Activated CD4-positive, alpha-beta T cell treated with anti-CD3 and anti-CD28 coated beads for 48 hours (primary cell): ENCODE data around the gene MRPL14.

Experiments used
- DNase-seq: peaks from one replicate; pipeline ENCODE4 v3.0.0-alpha.2; 2020

The MRPL14 gene

GRCh38 chr6:44127186-44128019 lies at the start of gene MRPL14, which contains the start of gene TMEM63B:
MRPL14 (minus strand) TSS chr6:44127452; CDS start chr6:44116611, 10,841 bp downstream.
TMEM63B (plus strand) TSS chr6:44127554; CDS start chr6:44134585, 7,031 bp downstream.
- peak; percentile 92 for DNase-seq

GRCh38 chr6:44176130-44176761 lies 49.0 kb upstream of the MRPL14 start:
- no peak for DNase-seq

DNA sequence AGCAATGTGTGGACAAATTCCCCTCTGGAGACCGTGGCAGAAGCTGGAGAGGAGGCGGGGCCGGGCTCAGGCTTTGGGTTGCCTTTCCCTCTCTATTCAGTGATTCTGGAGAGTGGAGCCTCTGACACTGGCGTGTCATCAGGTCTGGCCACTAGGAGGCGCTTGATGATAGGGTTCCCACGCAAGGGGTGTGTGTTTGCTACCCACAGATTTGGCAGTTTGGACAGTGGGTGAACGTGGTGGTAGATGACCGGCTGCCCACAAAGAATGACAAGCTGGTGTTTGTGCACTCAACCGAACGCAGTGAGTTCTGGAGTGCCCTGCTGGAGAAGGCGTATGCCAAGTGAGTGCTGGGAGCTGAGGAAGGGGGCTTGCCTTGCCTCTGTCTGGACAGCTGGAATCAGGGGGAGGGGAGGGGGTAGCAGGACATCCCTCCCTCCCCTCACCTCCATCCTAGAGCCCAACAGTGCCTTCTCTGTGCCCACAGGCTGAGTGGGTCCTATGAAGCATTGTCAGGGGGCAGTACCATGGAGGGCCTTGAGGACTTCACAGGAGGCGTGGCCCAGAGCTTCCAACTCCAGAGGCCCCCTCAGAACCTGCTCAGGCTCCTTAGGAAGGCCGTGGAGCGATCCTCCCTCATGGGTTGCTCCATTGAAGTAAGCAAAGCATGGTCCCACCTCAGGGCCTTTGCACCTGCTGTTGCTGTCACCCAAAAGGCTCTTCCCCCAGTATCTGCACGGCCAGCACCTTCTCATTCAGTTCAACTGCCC lies 45.7 kb upstream of the MRPL14 start:
- peak; percentile 88 for DNase-seq

DNA sequence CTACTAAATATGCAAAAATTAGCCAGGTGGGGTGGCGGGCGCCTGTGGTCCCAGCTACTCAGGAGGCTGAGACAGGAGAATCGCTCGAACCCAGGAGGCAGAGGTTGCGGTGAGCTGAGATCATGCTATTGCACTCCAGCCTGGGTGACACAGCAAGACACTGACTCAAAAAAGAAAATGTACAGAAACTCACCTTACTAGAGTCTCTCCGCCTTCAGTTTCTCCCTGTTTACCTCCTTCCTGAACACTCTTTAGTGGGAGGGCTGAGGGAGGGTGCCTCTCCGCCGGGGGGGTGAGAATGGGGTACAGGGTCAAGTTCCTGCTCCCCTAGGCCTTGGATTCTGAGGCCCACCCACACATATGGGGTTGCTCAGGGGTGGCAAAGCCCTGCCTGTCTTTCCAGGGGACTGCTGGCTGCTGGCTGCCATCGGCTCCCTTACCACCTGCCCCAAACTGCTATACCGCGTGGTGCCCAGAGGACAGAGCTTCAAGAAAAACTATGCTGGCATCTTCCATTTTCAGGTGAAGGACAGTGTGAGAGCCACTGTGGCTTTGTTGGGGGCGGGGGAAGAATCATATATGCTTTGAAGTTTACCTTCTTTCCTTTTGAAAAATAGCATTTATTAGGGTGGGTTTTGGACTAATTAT lies 44.8 kb upstream of the MRPL14 start:
- no peak for DNase-seq

- DNase-seq, result no peak
Observed at GRCh38 chr6:44169886-44170570, 42.8 kb upstream of the MRPL14 start.

- no peak for DNase-seq
Observed at GRCh38 chr6:44169154-44169553, 41.9 kb upstream of the MRPL14 start.

GRCh38 chr6:44167567-44167966 lies 40.3 kb upstream of the MRPL14 start:
- no peak for DNase-seq

DNA sequence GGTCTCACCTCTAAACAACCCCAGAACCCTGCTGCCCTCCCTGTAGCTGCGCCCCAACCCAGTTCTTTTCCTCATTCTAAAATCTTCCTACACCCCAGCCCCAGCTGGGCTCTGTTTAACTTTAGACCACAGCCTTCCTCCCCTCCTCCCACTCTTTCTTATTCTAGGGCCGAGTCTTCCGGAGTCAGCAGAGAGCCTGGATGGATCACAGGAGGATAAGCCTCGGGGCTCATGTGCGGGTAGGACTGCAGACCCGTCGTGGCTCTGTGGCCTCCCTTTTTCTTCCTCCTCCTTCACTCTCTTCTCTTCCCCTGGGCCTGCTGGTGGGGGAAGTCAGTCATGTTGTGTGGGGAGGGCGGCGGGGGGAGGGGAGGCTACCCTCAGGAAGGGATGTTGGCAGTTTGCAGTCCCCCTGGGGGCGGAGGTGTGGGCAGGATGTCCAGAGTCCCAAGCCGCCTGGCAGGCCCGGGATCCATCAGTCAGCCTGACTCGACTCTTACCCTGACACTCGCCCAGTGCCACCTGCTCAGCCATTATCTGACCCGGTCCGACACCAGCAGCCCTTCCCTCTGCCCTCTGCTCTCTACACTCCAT lies 39.4 kb upstream of the MRPL14 start:
- no peak for DNase-seq

- no peak for DNase-seq
Observed at GRCh38 chr6:44166116-44166515, 38.9 kb upstream of the MRPL14 start.

DNA sequence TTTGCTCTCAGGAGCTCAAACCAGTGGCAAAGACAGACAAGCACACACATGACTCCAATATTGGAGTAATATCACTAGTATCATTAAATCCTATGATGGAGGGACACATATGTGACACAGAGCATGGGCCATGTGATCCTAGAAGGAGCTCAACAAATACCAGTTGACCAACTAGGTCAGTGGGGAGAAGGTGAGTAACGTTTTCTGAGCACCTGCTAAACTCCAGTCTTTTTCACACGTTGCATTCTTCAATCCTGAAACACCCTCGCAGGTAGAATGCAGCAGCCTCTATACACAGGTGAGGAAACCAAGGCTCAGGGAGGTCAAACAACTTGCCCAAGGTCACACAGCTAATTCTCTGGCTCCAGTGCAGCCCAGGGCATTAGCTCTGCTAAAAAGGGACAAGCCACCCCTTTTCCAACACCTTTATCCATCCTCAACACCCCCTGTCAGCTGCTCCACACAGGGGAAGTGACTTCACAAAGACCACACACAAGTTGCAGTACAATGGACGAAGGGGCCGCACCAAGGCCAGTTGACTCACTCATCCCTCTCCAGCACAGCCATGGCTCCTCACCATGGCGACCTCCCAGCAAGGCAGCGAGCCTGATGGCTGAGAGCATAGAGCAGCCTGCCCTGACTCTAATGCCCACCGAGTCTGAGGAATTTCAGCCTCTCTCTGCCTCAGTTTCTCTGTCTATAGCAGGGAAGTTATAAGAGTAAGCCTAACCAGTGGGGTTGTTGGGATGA lies 35.8 kb upstream of the MRPL14 start:
- no peak for DNase-seq

- DNase-seq, result peak; percentile 25
Observed at GRCh38 chr6:44161997-44162338, 34.7 kb upstream of the MRPL14 start.

GRCh38 chr6:44158770-44159228 lies 31.5 kb upstream of the MRPL14 start, which contains the start of gene CAPN11:
CAPN11 (plus strand) TSS chr6:44158820; CDS start chr6:44158849, 29 bp downstream.
- DNase-seq, result no peak

DNA sequence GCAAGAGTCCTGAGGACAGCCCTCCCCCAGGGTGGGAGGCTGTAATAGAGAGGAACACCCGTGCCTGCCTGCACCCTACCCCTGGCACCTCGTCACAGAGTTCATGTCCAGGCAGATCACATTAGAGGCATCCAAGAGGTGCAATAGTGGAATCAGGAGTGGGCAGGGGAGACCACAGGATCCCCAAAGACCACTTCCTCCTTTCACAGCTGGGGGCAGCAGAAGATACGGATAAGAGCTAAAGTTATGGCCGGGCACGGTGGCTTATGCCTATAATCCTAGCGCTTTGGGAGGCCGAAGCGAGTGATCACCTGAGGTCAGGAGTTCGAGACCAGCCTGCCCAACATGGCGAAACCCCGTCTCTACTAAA lies 29.9 kb upstream of the MRPL14 start:
- no peak for DNase-seq

DNA sequence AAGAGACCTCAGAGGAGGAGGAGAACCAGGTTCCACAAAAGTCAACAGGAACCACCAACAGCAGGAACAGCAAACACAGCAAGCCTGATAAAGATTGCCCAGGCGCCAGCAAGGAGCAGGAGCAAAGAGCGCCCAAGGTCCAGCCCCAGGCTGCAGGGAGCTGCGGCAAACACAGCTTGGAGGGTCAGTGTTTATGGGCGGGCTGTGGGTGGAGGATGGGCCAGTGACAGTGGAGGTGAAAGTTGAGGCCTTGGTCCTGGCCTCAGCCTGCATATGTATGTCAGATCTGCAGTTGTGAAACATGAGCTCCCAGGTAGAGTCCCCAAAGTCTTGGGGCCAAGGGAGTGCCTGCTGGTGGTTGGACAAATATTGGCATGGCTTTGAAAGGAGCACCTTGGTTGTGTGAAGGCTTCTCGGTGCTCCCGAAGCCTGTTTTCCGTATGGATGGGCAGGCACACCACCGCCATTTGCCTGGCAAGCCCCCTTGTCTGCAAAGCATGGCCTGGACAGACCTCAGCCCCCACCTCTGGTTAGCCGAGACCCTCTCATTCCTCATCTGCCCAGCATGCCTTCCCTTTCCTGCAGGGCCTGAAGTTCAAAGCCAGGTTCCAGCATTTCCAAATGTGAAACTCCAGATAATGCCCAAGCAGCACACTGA lies 29.4 kb upstream of the MRPL14 start:
- no peak for DNase-seq

DNA sequence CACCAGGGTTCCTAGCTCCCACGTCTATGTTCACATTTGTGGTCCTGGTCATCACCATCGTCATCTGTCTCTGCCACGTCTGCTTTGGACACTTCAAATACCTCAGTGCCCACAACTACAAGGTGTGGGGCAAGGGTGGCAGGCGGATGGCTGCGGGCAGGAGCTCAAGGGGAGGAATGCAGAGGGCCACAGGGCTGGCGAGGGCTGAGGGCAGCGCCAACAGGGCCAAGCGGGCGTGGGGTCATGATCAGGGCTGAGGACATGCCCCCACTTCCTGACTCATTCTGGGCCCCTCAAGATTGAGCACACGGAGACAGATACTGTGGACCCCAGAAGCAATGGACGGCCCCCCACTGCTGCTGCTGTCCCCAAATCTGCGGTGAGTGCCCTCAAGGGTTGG lies 26.8 kb upstream of the MRPL14 start:
- no peak for DNase-seq

DNA sequence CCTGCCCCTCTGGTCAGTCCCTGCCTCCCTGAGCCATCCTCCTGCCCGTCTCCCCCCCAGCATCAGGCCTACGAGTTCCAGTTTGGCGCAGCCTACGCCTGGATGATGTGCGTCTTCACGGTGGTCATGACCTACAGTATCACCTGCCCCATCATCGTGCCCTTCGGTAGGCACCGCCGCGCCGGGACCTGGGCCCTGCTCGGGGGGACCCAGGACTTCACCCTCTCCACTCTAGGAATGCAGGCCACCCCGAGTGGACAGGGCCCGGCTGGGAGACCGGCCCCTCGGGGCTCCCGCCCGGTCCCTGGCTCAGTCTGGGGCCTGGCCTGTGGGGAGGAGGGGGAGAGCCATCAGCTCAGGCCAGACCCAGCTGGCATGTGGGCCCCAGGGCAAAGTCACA lies 25.3 kb upstream of the MRPL14 start:
- no peak for DNase-seq

- DNase-seq, result no peak
Observed at GRCh38 chr6:44152109-44152461, 24.8 kb upstream of the MRPL14 start.

GRCh38 chr6:44151348-44152108 lies 24.3 kb upstream of the MRPL14 start:
- peak; percentile 88 for DNase-seq

DNA sequence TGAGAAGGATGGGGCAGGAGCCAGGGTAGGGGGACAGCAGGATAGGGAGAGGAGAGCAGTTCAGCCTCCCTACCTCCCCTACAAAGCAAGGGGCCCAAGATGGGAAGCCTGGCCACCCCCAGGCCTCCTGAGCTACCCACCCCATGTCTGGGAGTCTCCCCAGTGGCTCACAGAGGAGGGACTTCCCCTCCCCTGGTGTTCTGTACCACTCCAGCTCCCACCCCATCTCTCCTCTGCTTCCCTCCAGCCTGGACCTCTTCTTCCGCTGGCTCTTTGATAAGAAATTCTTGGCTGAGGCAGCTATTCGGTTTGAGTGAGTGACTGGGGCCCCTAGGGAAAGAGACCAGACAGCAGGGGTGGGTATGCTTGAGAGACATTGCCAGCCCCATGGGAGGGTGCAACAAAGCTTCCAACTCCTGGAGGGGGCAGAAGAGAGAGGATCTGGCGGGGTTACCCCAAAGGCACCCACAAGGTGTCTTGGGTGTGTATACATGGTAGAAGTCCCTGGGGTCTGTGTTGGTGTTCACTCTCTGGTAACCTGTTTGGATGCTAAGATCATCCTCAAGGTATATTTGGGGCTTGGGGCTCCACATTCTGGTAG lies 23.2 kb upstream of the MRPL14 start:
- no peak for DNase-seq
